SIG-M5 treated with dmso at 0.1 percent for 504 hours (cell line): ENCODE data around the gene BICRA.

ENCODE experiments used
- DNase-seq: peaks from one replicate; lab custom pipeline; 2025; ENCODE audit not compliant: unreplicated experiment; lab: John Stamatoyannopoulos, UW

Gene BICRA

GRCh38 chr19:47600246-47601179 lies 8.4 kb upstream of the BICRA start:
- DNase-seq, result peak; percentile 97

DNA sequence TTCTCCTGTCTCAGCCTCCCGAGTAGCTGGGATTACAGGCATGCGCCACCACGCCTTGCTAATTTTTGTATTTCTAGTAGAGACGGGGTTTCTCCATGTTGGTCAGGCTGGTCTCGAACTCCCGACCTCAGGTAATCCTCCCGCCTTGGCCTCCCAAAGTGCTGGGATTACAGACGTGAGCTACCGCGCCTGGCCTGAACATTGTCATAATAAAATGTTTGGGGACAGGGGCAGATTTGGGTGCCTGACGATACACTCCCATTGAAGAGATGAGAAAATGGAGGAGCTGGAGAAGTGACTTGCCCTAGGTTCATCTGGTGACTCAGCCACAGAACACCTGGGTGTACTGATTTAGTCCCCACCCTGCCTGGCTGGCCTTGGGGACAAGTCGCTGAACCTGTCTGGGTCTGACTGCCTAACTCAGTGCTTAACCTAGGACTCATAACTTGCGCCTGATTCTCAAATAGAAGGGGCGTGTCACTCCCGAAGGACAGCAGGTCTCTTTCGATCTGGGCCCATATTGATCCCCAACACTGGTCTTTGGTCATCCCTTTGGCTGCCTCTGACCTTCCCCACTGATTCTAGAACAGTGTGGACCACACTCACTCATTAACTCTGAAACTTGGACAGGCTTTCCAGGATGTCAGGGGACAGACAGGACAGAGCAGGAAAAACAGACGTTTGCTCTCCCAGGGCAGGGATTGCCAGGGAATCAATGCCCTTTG lies 7.6 kb upstream of the BICRA start:
- peak; percentile 34 for DNase-seq

DNA sequence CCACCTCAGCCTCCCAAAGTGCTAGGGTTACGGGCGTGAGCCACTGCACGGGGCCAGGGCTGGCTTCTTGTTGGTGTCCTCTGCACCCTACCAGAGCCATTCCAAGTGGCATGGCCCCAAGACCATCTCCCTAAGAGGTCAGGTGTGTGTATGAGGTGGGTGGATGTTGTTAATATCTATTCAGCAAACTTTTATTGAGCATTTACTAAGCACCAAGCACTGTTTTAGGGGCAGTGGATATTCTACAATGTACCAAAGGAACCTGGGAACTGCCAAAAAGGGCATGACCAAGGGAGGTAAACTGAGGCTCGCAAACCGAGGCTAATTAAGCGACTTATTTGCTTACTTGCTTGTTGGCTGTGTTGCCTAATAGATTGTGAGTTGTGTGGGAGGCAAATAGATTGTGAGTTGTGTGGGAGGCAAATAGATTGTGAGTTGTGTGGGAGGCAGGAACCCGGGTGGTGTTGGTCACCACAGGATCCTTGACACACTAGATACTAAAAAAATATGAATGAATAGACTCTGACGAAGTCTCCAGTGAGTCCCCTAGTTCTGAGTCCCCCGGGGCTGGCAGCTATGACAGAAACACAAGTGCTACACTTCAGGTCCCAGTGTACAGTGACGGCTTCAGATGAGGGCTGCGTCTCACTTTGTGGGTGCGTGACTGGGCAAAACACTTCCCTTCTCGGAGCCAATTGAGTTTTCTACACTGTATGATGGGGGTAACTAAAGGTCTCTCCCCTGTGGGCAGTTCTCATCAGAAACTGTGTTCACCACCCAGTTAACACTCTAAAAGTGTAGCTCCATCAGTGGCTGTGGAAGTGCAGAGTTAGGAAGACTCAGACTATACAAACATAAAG lies 5.0 kb upstream of the BICRA start:
- DNase-seq, result no peak

- DNase-seq, result no peak
Observed at GRCh38 chr19:47607564-47608073, 1.3 kb upstream of the BICRA start.

- DNase-seq, result peak; percentile 76
Observed at GRCh38 chr19:47608074-47608918, 638 bp upstream of the BICRA start.

DNA sequence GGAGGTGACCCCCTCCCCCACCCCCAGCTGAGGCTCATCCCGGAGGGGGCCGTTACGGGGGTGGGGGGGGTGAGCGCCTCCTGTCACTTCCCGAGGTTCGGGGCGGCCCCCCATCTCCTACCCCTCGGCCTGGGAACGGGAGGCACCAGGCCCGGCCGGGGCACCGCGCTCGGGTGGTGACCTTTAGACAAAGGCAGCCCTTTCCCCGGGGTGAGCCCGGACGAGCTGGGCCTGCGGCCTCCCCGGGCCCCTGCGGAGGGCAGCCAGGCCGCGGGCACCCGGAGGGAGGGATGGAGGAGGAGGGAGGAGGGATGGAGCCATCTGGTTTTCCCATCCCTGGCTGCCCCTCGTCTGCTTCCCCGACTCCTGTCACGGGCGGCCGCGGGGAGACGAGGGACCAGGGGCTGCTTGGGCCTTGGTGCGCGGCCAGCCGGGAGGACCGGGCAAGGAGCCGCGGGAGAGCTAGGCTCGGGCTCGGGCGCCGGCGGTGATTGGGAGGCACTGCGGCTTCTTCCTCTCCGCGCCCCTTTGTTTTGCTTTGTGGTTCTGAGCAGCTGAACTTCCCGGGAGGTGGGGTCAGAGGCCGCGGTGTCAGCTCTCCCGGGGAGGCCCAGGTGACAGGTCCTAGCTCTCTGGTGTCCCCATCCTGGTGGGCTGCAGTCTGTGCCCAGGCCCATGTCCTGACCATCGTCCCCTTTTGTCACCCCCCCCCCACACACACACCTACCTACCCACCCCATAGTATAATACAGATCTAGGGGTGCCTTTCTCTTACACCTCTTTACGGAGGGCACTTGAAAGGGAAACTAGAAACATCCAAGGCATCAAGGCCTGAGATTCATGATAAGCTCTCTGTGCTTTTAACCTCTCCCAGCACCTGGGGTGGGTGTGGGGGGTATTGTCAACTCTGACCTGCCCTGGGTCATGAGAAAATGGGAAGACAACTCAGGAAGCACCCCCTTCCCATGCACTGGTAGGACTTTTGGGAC lies 1.3 kb downstream of the BICRA start:
- DNase-seq, result peak; percentile 43

DNA sequence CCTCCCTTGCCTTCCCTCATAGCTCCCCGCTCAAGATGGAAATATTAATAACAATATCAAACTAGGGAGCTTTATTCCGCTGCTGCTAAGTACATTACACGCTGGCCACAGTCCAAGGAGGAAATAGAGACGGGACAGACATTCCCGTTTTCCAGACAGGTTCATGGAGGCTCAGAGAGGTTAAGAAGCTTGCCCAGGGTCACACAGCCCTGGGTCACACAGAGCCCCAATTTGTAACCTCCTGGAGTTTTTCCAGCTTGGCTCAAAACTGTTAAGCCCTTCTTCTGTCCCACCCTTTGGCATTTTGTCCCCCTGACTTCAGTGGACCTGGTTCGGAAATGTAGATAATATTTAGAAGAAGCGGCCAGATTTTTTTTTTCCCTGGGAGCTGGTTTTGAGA lies 2.0 kb downstream of the BICRA start:
- no peak for DNase-seq

DNA sequence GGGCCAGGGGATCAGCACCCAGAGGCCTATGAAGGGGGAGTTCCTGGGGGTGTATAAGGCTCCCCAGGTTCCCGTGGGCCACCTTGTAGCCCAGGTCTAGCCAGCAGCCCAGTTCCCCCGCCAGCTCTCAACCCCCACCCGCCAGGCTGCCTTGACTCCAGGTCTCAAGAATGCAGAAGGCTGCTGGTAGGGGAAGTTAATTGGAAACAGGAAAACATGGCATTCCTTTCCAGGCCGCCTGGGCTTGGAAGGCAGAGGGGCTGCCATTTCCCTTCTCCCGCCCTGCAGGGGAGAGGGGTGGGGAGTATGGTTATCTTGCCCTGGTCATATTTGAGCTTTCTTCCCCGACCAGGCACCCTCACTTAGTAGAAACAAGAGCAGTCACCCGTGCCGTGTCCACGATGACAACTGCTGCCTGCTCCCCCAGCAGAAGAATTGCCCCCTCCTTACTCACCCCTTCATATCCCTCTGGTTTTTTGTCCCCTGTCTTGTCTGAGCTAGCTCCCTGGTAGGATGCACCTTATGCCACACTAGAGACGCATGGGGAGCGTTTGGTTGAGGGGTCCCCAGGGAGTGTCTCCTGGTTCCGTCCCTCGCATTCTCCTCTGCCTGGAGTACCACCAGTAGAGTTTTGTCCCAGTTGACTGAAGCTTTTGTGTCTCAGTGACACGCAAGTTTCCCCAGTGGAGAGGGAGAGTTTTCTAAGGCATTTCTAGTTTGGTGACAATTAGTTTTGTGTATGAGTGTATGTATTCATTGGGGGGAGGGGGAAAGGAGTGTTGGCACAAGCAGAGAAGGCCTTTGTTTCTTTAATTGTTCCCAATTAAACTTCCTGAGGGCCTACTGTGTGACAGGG lies 4.5 kb downstream of the BICRA start:
- DNase-seq, result no peak

DNA sequence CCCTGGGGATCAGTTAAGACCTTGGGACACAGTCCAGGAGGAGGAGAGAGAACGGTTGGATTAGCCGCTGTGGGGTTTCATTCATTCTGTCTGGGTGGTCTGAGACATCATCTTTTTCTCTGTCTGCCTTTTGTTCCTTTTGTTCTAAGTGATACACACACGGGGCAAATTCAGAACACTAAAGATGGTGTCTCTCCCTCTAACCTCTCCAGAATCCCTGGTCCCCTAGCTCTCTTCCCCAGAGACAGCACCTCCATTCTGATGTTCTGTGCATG lies 5.0 kb downstream of the BICRA start:
- no peak for DNase-seq

- no peak for DNase-seq
Observed at GRCh38 chr19:47614559-47614958, 5.6 kb downstream of the BICRA start.

DNA sequence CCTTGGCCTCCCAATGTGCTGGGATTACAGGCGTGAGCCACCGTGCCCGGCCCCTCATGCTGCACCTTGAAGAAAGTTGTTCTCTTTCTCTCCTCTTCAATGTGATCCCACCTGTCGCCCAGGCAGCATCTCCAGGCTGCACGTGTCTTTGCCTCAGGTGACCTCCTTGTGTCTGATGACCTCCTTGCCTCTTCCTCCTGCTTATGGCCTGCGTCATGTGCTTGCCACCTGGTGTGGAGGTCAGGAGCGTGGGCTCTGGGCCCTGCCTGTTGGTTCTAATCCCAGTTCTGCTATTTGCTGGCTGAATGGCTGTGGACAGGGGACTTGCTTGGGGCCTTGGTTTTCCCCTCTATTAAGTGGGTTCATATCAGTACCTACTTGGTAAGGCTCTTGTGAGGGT lies 6.3 kb downstream of the BICRA start:
- no peak for DNase-seq

DNA sequence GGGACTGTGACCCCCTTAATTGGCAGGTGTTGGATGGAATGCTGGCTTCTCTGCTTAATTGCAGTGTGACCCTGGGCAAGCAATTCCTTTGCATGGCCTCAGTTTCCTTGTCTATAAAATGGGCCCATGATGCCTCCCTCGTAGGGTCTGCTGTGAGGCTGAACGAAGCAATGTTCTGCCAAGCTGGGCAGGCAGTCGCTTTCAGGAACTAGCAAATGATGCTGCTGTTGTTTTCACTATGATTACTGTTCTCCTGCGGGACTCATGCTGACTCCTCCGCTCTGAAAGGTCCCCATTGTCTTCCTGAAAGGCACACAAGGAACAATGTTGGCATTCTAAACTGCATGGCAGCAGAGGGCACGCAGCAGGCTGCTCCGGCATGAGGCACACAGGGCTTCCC lies 6.8 kb downstream of the BICRA start:
- DNase-seq, result no peak

DNA sequence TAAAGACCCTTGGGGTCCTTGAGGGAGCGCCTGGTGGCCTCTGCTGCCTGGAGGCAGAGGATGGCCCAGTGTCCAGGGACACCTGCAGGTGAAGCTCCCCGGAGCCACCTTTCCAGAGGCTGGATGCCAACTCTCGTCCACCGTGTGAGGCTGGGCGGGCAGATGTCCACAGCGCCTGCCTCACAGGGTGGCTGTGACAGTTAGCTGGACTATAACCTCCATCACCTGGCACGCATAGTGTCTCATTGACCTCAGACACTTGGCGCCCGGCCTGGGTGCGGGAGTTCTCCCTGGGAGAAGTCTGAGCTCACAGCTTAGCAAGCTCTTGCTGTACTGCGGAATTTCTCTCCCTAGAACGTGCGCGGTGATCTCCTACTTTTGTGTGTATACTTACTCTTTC lies 9.8 kb downstream of the BICRA start:
- no peak for DNase-seq

DNA sequence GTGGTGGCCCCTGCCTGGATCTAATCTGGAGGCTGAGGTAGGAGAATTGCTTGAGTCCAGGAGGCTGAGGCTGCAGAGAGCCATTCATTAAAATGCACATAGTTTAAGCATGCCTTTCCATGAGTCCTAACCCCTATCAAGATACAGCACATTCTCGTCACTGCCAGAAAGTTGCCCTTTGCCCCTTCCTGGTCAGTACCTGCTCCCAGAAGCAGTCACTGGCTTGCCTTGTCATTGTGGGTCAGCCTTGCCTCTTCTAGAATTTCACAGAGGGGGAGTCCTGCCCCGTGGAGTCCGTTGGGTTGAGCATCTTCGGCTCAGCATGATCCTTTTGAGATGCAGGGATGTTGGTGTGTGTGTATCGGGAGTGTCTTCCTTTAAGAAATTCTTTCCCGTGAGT lies 10.8 kb downstream of the BICRA start:
- no peak for DNase-seq

DNA sequence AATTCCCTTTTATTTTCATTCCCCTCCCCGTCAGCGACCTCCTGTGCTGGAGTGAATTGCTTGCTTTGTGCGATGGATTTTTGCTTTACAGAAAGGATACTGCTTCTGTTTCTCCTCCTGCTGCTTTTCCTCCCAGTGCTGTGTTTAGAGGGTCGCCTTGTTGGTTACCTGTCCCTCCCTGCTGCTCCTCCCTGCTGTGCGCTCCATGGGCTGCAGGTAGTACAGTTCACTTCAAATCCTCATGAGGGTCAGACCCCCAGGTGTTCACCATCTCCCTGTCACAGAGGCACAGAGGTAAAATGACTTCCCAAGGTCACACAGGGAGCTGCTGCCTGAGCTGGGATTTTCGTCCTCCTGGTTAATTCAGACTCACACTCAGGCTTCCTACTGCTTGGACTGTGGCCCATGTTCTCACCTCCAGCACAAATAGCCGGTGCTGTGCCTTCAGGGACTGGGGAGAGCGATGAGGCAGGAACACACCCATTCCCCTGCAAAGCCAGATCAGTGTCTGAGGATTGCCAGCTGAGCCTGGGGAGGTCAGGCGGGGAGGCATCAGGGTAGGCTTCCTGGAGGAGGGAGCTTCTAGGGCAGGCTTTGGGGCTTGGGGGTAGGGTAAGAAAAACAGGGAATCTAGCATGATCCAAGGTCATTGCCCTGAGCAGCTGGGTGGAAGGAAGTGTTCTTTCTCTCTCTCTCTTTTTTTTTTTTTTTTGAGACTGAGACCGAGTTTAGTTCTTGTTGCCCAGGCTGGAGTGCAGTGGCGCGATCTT lies 14.4 kb downstream of the BICRA start:
- no peak for DNase-seq

GRCh38 chr19:47623921-47624391 lies 15.0 kb downstream of the BICRA start:
- DNase-seq, result no peak

GRCh38 chr19:47625650-47626049 lies 16.7 kb downstream of the BICRA start:
- DNase-seq, result no peak
